Cerebellar nuclear complex (tissue), 1 donor: ENCODE results near the gene RAET1L.
"Not testable (repeated sequence)": the region's sequence is repeated elsewhere in the genome, so short reads cannot be mapped to it uniquely, and the experiment has no call there.

ENCODE experiments used
- DNase-seq, 2 experiments: peaks; one replicate each; lab custom pipeline; 2025; lab: John Stamatoyannopoulos, UW

RAET1L gene

GRCh38 chr6:150044621-150045145, 19.4 kb upstream of the RAET1L start:
- DNase-seq, result no peak

GRCh38 chr6:150043501-150044412, 18.4 kb upstream of the RAET1L start:
- no peak for DNase-seq

- DNase-seq, result no peak
These were observed 17.8 kb upstream of the RAET1L start for GRCh38 chr6:150043096-150043495.

- no peak for DNase-seq
These were observed 13.1 kb upstream of the RAET1L start for GRCh38 chr6:150038202-150039062.

GRCh38 chr6:150037526-150038201, 12.3 kb upstream of the RAET1L start:
- no peak for DNase-seq

GRCh38 chr6:150036081-150036480, 10.7 kb upstream of the RAET1L start:
- no peak for DNase-seq

GRCh38 chr6:150033207-150033771, 8.0 kb upstream of the RAET1L start:
- DNase-seq, result no peak

- no peak for DNase-seq
These were observed 7.3 kb upstream of the RAET1L start for GRCh38 chr6:150032598-150032997.

- no peak for DNase-seq
These were observed 5.3 kb upstream of the RAET1L start for GRCh38 chr6:150030611-150031010.

GRCh38 chr6:150029749-150030148, 4.4 kb upstream of the RAET1L start:
- DNase-seq, result no peak

- no peak for DNase-seq
These were observed 3.9 kb upstream of the RAET1L start for GRCh38 chr6:150029276-150029675.

GRCh38 chr6:150028799-150029198, 3.5 kb upstream of the RAET1L start:
- DNase-seq, result no peak

- DNase-seq, result no peak
These were observed 2.7 kb upstream of the RAET1L start for GRCh38 chr6:150027806-150028565.

GRCh38 chr6:150026976-150027805, 1.9 kb upstream of the RAET1L start:
- DNase-seq, result no peak

- no peak for DNase-seq
These were observed 631 bp downstream of the RAET1L start for GRCh38 chr6:150024646-150025155.

- DNase-seq, result not testable (repeated sequence)
These were observed 1.3 kb downstream of the RAET1L start for GRCh38 chr6:150024021-150024420.

- DNase-seq, result not testable (repeated sequence)
These were observed 3.5 kb downstream of the RAET1L start for GRCh38 chr6:150021870-150022269.

- DNase-seq, result no peak
These were observed 6.3 kb downstream of the RAET1L start for GRCh38 chr6:150018846-150019580.

- DNase-seq, result not testable (repeated sequence)
These were observed 8.2 kb downstream of the RAET1L start for GRCh38 chr6:150017186-150017521.
